ENCODE measurements around the gene MLANA. TPM values are rescaled to one million over a fixed set of nuclear protein-coding genes. Genes with fewer than 3 reads are reported as not detected.

MLANA gene
- total and polyA plus RNA-seq, 2 experiments from 2014 or later: 0.94 TPM; not detected in 1

DNA sequence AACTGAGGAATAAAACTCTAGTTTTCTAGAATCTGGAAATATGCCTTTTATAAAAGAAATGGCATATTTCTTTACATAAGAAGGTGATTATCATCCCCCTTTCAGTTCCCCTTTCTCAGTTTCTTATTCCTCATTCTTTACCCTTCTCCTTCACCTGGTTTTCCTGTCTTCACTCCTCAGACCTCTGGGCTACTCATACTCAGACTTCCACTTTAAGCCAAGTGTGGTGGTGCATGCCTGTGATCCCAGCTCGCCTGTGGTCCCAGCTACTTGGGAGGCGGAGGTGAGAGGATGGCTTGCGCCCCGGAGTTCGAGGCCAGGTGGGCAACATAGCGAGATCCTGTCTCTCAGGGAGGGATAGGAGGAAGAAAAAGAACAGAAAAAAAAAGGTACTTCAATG, 67.6 kb downstream of the MLANA start:
- Histone ChIP-seq H3K36me3 (no peaks in the 10 kb centered on the region), H3K9me3 (ENCODE audit: low read depth) (no peaks in the 10 kb centered on the region), H3K27ac (no peak overlapping the region), H3K4me3 (no peak overlapping the region), H3K4me1 (ENCODE audit: low read depth) (no peaks in the 10 kb centered on the region), H3K27me3 (no peaks in the 10 kb centered on the region)
- TF ChIP-seq, protein P1, sequence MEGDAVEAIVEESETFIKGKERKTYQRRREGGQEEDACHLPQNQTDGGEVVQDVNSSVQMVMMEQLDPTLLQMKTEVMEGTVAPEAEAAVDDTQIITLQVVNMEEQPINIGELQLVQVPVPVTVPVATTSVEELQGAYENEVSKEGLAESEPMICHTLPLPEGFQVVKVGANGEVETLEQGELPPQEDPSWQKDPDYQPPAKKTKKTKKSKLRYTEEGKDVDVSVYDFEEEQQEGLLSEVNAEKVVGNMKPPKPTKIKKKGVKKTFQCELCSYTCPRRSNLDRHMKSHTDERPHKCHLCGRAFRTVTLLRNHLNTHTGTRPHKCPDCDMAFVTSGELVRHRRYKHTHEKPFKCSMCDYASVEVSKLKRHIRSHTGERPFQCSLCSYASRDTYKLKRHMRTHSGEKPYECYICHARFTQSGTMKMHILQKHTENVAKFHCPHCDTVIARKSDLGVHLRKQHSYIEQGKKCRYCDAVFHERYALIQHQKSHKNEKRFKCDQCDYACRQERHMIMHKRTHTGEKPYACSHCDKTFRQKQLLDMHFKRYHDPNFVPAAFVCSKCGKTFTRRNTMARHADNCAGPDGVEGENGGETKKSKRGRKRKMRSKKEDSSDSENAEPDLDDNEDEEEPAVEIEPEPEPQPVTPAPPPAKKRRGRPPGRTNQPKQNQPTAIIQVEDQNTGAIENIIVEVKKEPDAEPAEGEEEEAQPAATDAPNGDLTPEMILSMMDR (IDR thresholded peaks at IDR 0.05; ENCODE audit: low read depth, low read length): no peak
- DNase-seq (ENCODE audit: low read depth in 1 of 2, low spot score in 1 of 2): no peak

Other genes starting within 250 kb of the MLANA start
- gene ERMP1, start 57.8 kb upstream of the MLANA start, total RNA-seq: 12.9 and 31.5 TPM in 2 replicates
- 18.1 and 36.0 TPM in 2 replicates for gene ERMP1, start 57.8 kb upstream of the MLANA start, polyA plus RNA-seq
- 16.0 and 18.0 TPM in 2 replicates for gene RANBP6, start 124.7 kb downstream of the MLANA start, total RNA-seq
- 17.1 and 23.8 TPM in 2 replicates for gene RANBP6, start 124.7 kb downstream of the MLANA start, polyA plus RNA-seq